ENCODE results near the gene ETV6.

Gene ETV6

GRCh38 chr12:11905534-11905933 is 256.1 kb downstream of the ETV6 start:
- TF ChIP-seq SIN3A (IDR thresholded peaks at IDR 0.05; ENCODE audit: borderline replicate concordance, insufficient read depth, low read length) (no peak), REST (IDR thresholded peaks at IDR 0.05; ENCODE audit: insufficient read depth in 1 of 2, low read depth in 2 of 2, low read length in 2 of 2) (no peak), POLR2AphosphoS5 (IDR thresholded peaks at IDR 0.05; ENCODE audit: low read depth, low read length) (no peak), FOXP2 (optimal IDR thresholded peaks at IDR 0.05; ENCODE audit: borderline replicate concordance, extremely low read depth, extremely low read length, insufficient read depth) (no peak), TAF1 (IDR thresholded peaks at IDR 0.05; ENCODE audit: borderline replicate concordance, insufficient read depth, low read length) (no peak)

GRCh38 chr12:11906286-11906935 is 256.9 kb downstream of the ETV6 start:
- TF ChIP-seq TAF1 (IDR thresholded peaks at IDR 0.05; ENCODE audit: borderline replicate concordance, insufficient read depth, low read length) (no peak), FOXP2 (optimal IDR thresholded peaks at IDR 0.05; ENCODE audit: borderline replicate concordance, extremely low read depth, extremely low read length, insufficient read depth) (no peak), POLR2AphosphoS5 (IDR thresholded peaks at IDR 0.05; ENCODE audit: low read depth, low read length) (no peak), REST (IDR thresholded peaks at IDR 0.05; ENCODE audit: insufficient read depth in 1 of 2, low read depth in 2 of 2, low read length in 2 of 2) (no peak), SIN3A (IDR thresholded peaks at IDR 0.05; ENCODE audit: borderline replicate concordance, insufficient read depth, low read length) (no peak)

GRCh38 chr12:11907625-11908024 is 258.2 kb downstream of the ETV6 start:
- TF ChIP-seq REST (IDR thresholded peaks at IDR 0.05; ENCODE audit: insufficient read depth in 1 of 2, low read depth in 2 of 2, low read length in 2 of 2) (no peak), FOXP2 (optimal IDR thresholded peaks at IDR 0.05; ENCODE audit: borderline replicate concordance, extremely low read depth, extremely low read length, insufficient read depth) (no peak)

- TF ChIP-seq REST (IDR thresholded peaks at IDR 0.05; ENCODE audit: insufficient read depth in 1 of 2, low read depth in 2 of 2, low read length in 2 of 2) = no peak
- TF ChIP-seq FOXP2 (optimal IDR thresholded peaks at IDR 0.05; ENCODE audit: borderline replicate concordance, extremely low read depth, extremely low read length, insufficient read depth) = no peak
- no peak for TF ChIP-seq POLR2AphosphoS5 (IDR thresholded peaks at IDR 0.05; ENCODE audit: low read depth, low read length)
- no peak for TF ChIP-seq SIN3A (IDR thresholded peaks at IDR 0.05; ENCODE audit: borderline replicate concordance, insufficient read depth, low read length)
- no peak for TF ChIP-seq TAF1 (IDR thresholded peaks at IDR 0.05; ENCODE audit: borderline replicate concordance, insufficient read depth, low read length)
These were observed 266.6 kb downstream of the ETV6 start for GRCh38 chr12:11916113-11916512.

GRCh38 chr12:11916771-11917170 is 267.3 kb downstream of the ETV6 start:
- TF ChIP-seq REST (IDR thresholded peaks at IDR 0.05; ENCODE audit: insufficient read depth in 1 of 2, low read depth in 2 of 2, low read length in 2 of 2) (no peak), SIN3A (IDR thresholded peaks at IDR 0.05; ENCODE audit: borderline replicate concordance, insufficient read depth, low read length) (no peak), FOXP2 (optimal IDR thresholded peaks at IDR 0.05; ENCODE audit: borderline replicate concordance, extremely low read depth, extremely low read length, insufficient read depth) (no peak), POLR2AphosphoS5 (IDR thresholded peaks at IDR 0.05; ENCODE audit: low read depth, low read length) (no peak), TAF1 (IDR thresholded peaks at IDR 0.05; ENCODE audit: borderline replicate concordance, insufficient read depth, low read length) (no peak)
